Naive thymus-derived CD4-positive, alpha-beta T cell (primary cell): ENCODE data around the gene EXOC3L4. TPM values are rescaled to one million over a fixed set of nuclear protein-coding genes. Genes with fewer than 3 reads are reported as not detected.

Experiments used
- ATAC-seq: fragments of 150-1000 bp; cut with Tn5 transposase; 2 replicates; pipeline ENCODE4 v1.10.0; 2021; ENCODE audit warnings: mild to moderate bottlenecking, moderate library complexity
- CTCF ChIA-PET: fragments of 350-600 bp; sonication (Branson Sonifier 250); formaldehyde crosslinking; loops from one replicate; lab custom pipeline; 2021; ENCODE audit warnings: antibody characterized with exemption; lab: Charles Lee
- POLR2A ChIA-PET: fragments of 350-600 bp; sonication (Branson Sonifier 250); formaldehyde crosslinking; loops from one replicate; lab custom pipeline; 2021; ENCODE audit warnings: antibody characterized with exemption, inconsistent platforms; lab: Charles Lee
- DNase-seq, 9 donors: peaks; one replicate each; pipeline versions ENCODE4 v3.0.0 to v3.0.0-alpha.2; 2020 to 2022; ENCODE audit warnings: mixed read lengths in 1 of 9
- H3K27ac ChIP-seq: one replicate; pipeline ENCODE4 v1.7.0; 2013; ENCODE audit warnings: mild to moderate bottlenecking, low read depth, low read length, moderate library complexity
- H3K27me3 ChIP-seq, 2 donors: one replicate each; pipeline ENCODE4 v1.7.0; 2013; ENCODE audit warnings: low read length in 2 of 2, mild to moderate bottlenecking in 2 of 2, moderate library complexity in 2 of 2; ENCODE audit not compliant: control insufficient read depth in 2 of 2, insufficient read depth in 2 of 2
- H3K36me3 ChIP-seq, 3 experiments: 1 replicate in 2 of 3; 2 replicates in 1 of 3; pipeline ENCODE4 v1.7.0; 2013; ENCODE audit warnings: low read length in 3 of 3, mild to moderate bottlenecking in 3 of 3, moderate library complexity in 1 of 3; ENCODE audit not compliant: insufficient read depth in 3 of 3, control insufficient read depth in 2 of 3
- H3K4me1 ChIP-seq, 2 donors: one replicate each; pipeline ENCODE4 v1.7.0; 2013; ENCODE audit warnings: low read length in 2 of 2, mild to moderate bottlenecking in 2 of 2, moderate library complexity in 1 of 2; ENCODE audit not compliant: control insufficient read depth in 2 of 2, insufficient read depth in 2 of 2
- H3K4me3 ChIP-seq: 2 replicates; pipeline ENCODE4 v1.7.0; 2013; ENCODE audit warnings: mild to moderate bottlenecking, low read length
- H3K9me3 ChIP-seq, 3 experiments: 1 replicate in 2 of 3; 2 replicates in 1 of 3; pipeline ENCODE4 v1.7.0; 2013; ENCODE audit warnings: low read length in 3 of 3; ENCODE audit not compliant: control insufficient read depth in 2 of 3
- H3K27ac Mint-ChIP-seq, 9 donors: one replicate each; pipeline ENCODE4 v1.8.0; 2020 to 2022; ENCODE audit warnings: mixed read lengths in 9 of 9, mild to moderate bottlenecking in 8 of 9, moderate library complexity in 5 of 9, inconsistent platforms in 2 of 9
- H3K27me3 Mint-ChIP-seq, 5 donors: one replicate each; pipeline ENCODE4 v1.8.0; 2021 to 2022; ENCODE audit warnings: mixed read lengths in 5 of 5, mild to moderate bottlenecking in 1 of 5
- H3K36me3 Mint-ChIP-seq, 5 donors: one replicate each; pipeline ENCODE4 v1.8.0; 2020 to 2022; ENCODE audit warnings: mixed read lengths in 5 of 5, mild to moderate bottlenecking in 3 of 5, inconsistent platforms in 1 of 5
- H3K4me1 Mint-ChIP-seq, 7 donors: one replicate each; pipeline ENCODE4 v1.8.0; 2020 to 2022; ENCODE audit warnings: mixed read lengths in 7 of 7, mild to moderate bottlenecking in 3 of 7, inconsistent platforms in 1 of 7
- H3K4me3 Mint-ChIP-seq, 10 donors: one replicate each; pipeline ENCODE4 v1.8.0; 2020 to 2022; ENCODE audit warnings: mild to moderate bottlenecking in 10 of 10, mixed read lengths in 10 of 10, moderate library complexity in 6 of 10, inconsistent platforms in 2 of 10
- H3K9me3 Mint-ChIP-seq, 11 donors: one replicate each; pipeline ENCODE4 v1.8.0; 2020 to 2022; ENCODE audit warnings: mixed read lengths in 11 of 11, mild to moderate bottlenecking in 4 of 11, inconsistent platforms in 1 of 11, moderate library complexity in 1 of 11
- intact Hi-C, 2 donors: fragments of 100-400 bp; cut with micrococcal nuclease; formaldehyde crosslinking; loops; one replicate each; pipeline ENCODE4 v1.15.1; 2023
- polyA plus RNA-seq, 2 donors: library from polyadenylated mRNA; unstranded; fragments of 300-500 nt; fragmentation: Illumina TruSeq; gene quantifications; one replicate each; pipeline ENCODE4 v1.2.3, GENCODE V29; 2021
- total RNA-seq, 6 experiments: library from RNA in 5 of 6; stranded (reverse) in 5 of 6; gene quantifications; 1 replicate in 5 of 6; 2 replicates in 1 of 6; pipeline ENCODE4 v1.2.3 and lab custom pipeline; 2021 to 2026

The EXOC3L4 gene
- total and polyA plus RNA-seq, 7 experiments from 2014 or later: not detected

- H3K27ac Mint-ChIP-seq: no peak overlapping the region
- ATAC-seq: no peak
- no peaks in the 10 kb centered on the region for H3K36me3 Mint-ChIP-seq
- H3K4me3 Mint-ChIP-seq: no peak overlapping the region
- Histone ChIP-seq H3K27ac (no peak overlapping the region), H3K9me3 (no peaks in the 10 kb centered on the region), H3K4me3 (no peak overlapping the region), H3K36me3 (no peaks in the 10 kb centered on the region), H3K4me1 (no peaks in the 10 kb centered on the region), H3K27me3 (peaks cover 3% of the 10 kb centered on the region in 2 donors)
- peaks cover 0 to 4% (median 1%) of the 10 kb centered on the region in 7 donors for H3K4me1 Mint-ChIP-seq
- intact Hi-C loops: no loop called here
- H3K27me3 Mint-ChIP-seq: peaks cover 11 to 45% (median 16%) of the 10 kb centered on the region in 5 donors
- no peak for DNase-seq
- no peaks in the 10 kb centered on the region for H3K9me3 Mint-ChIP-seq
- ChIA-PET POLR2A (no interaction called here), CTCF (interaction anchor here (1.2 kb wide), 1 partner anchor 42 kb away, joined by 3 read pairs; no protein-coding TSS in a partner anchor)
Measured at GRCh38 chr14:103061482-103061976, 33.0 kb upstream of the EXOC3L4 start.

- no peak overlapping the region for H3K27ac Mint-ChIP-seq
- H3K27me3 ChIP-seq: no peaks in the 10 kb centered on the region
- ChIA-PET CTCF (no interaction called here), POLR2A (no interaction called here)
- intact Hi-C loops: no loop called here
- H3K36me3 Mint-ChIP-seq: no peaks in the 10 kb centered on the region
- DNase-seq: no peak
- no peak overlapping the region for H3K4me3 ChIP-seq
- H3K9me3 Mint-ChIP-seq: no peaks in the 10 kb centered on the region
- H3K36me3 ChIP-seq: no peaks in the 10 kb centered on the region
- H3K9me3 ChIP-seq: no peaks in the 10 kb centered on the region
- no peak overlapping the region for H3K4me3 Mint-ChIP-seq
- no peaks in the 10 kb centered on the region for H3K4me1 ChIP-seq
- no peak for ATAC-seq
- peaks cover 0 to 1% (median 0%) of the 10 kb centered on the region in 7 donors for H3K4me1 Mint-ChIP-seq
- H3K27ac ChIP-seq: no peak overlapping the region
- peaks cover 9 to 29% (median 16%) of the 10 kb centered on the region in 5 donors for H3K27me3 Mint-ChIP-seq
Measured at GRCh38 chr14:103064436-103064835, 30.1 kb upstream of the EXOC3L4 start.

- H3K4me1 Mint-ChIP-seq: peaks cover 0 to 1% (median 0%) of the 10 kb centered on the region in 7 donors
- Histone ChIP-seq H3K27ac (no peak overlapping the region), H3K27me3 (no peaks in the 10 kb centered on the region), H3K36me3 (no peaks in the 10 kb centered on the region), H3K4me3 (no peak overlapping the region), H3K4me1 (no peaks in the 10 kb centered on the region), H3K9me3 (no peaks in the 10 kb centered on the region)
- no peak for DNase-seq
- no peak for ATAC-seq
- intact Hi-C loops: no loop called here
- ChIA-PET POLR2A (no interaction called here), CTCF (no interaction called here)
- no peaks in the 10 kb centered on the region for H3K9me3 Mint-ChIP-seq
- peaks cover 5 to 23% (median 11%) of the 10 kb centered on the region in 5 donors for H3K27me3 Mint-ChIP-seq
- no peak overlapping the region for H3K27ac Mint-ChIP-seq
- no peak overlapping the region for H3K4me3 Mint-ChIP-seq
- H3K36me3 Mint-ChIP-seq: no peaks in the 10 kb centered on the region
Measured at GRCh38 chr14:103064978-103065377, 29.5 kb upstream of the EXOC3L4 start.

GRCh38 chr14:103065861-103066260, 28.7 kb upstream of the EXOC3L4 start:
- intact Hi-C loops: no loop called here
- DNase-seq: no peak
- ChIA-PET CTCF (no interaction called here), POLR2A (no interaction called here)
- no peak for ATAC-seq
- H3K9me3 Mint-ChIP-seq: no peaks in the 10 kb centered on the region
- H3K36me3 Mint-ChIP-seq: no peaks in the 10 kb centered on the region
- Histone ChIP-seq H3K4me3 (no peak overlapping the region), H3K27ac (no peak overlapping the region), H3K4me1 (no peaks in the 10 kb centered on the region), H3K9me3 (no peaks in the 10 kb centered on the region), H3K36me3 (no peaks in the 10 kb centered on the region), H3K27me3 (no peaks in the 10 kb centered on the region)
- peaks cover 0 to 18% (median 7%) of the 10 kb centered on the region in 5 donors for H3K27me3 Mint-ChIP-seq
- H3K4me3 Mint-ChIP-seq: no peak overlapping the region
- no peaks in the 10 kb centered on the region for H3K4me1 Mint-ChIP-seq
- H3K27ac Mint-ChIP-seq: no peak overlapping the region

GRCh38 chr14:103066399-103066798, 28.1 kb upstream of the EXOC3L4 start:
- H3K9me3 ChIP-seq: no peaks in the 10 kb centered on the region
- intact Hi-C loops: no loop called here
- no peak overlapping the region for H3K27ac ChIP-seq
- no peaks in the 10 kb centered on the region for H3K27me3 ChIP-seq
- H3K9me3 Mint-ChIP-seq: no peaks in the 10 kb centered on the region
- ChIA-PET CTCF (interaction anchor here (0.7 kb wide), 1 partner anchor 14 kb away, joined by 4 read pairs; no protein-coding TSS in a partner anchor), POLR2A (no interaction called here)
- H3K4me3 ChIP-seq: no peak overlapping the region
- ATAC-seq: no peak
- no peaks in the 10 kb centered on the region for H3K36me3 Mint-ChIP-seq
- H3K27me3 Mint-ChIP-seq: peaks cover 0 to 17% (median 7%) of the 10 kb centered on the region in 5 donors
- H3K4me1 ChIP-seq: no peaks in the 10 kb centered on the region
- no peak for DNase-seq
- peaks cover 0 to 2% (median 0%) of the 10 kb centered on the region in 7 donors for H3K4me1 Mint-ChIP-seq
- H3K36me3 ChIP-seq: no peaks in the 10 kb centered on the region
- no peak overlapping the region for H3K4me3 Mint-ChIP-seq
- no peak overlapping the region for H3K27ac Mint-ChIP-seq

GRCh38 chr14:103067231-103067954, 27.1 kb upstream of the EXOC3L4 start:
- Histone ChIP-seq H3K4me3 (no peak overlapping the region), H3K9me3 (no peaks in the 10 kb centered on the region), H3K4me1 (no peaks in the 10 kb centered on the region), H3K36me3 (no peaks in the 10 kb centered on the region), H3K27me3 (no peaks in the 10 kb centered on the region), H3K27ac (no peak overlapping the region)
- POLR2A ChIA-PET: no interaction called here
- ATAC-seq (no peak), DNase-seq (no peak)
- CTCF ChIA-PET: no interaction called here
- peaks cover 0 to 14% (median 7%) of the 10 kb centered on the region in 5 donors for H3K27me3 Mint-ChIP-seq
- H3K27ac Mint-ChIP-seq: no peak overlapping the region
- H3K4me1 Mint-ChIP-seq: peaks cover 0 to 2% (median 0%) of the 10 kb centered on the region in 7 donors
- no peaks in the 10 kb centered on the region for H3K36me3 Mint-ChIP-seq
- intact Hi-C loops: no loop called here
- no peak overlapping the region for H3K4me3 Mint-ChIP-seq
- H3K9me3 Mint-ChIP-seq: no peaks in the 10 kb centered on the region
